ENCODE measurements around the gene DNM3. TPM values are rescaled to one million over a fixed set of nuclear protein-coding genes. Genes with fewer than 3 reads are reported as not detected.
"Not testable (repeated sequence)": the region's sequence is repeated elsewhere in the genome, so short reads cannot be mapped to it uniquely, and the experiment has no call there.

DNM3 gene
- total and polyA plus RNA-seq, 9 donors, result 3.1 to 6.5 (median 4.4) TPM

DNA sequence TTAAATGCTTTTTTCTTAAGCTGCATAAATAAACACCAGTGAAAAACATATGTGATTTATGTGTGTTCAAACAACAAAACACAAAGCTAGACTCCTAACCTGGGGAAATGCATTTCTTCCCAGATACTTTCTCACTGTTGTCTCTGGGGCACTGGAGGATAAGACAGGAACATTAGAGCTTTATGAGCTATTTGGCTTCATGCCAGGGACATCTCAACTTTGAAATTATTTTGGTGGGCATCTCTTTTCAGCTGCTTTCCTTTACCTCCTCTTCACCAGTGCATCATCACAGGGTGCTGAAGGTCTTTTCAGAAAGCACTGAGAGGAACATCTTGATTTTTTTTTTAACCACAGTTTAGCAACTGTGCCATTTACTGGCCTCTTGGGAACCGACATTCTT, 212.9 kb downstream of the DNM3 start:
- TF ChIP-seq EP300 (IDR thresholded peaks at IDR 0.05) (no peak), POLR2A (IDR thresholded peaks at IDR 0.05) (no peak)
- TF ChIP-seq, protein P1, sequence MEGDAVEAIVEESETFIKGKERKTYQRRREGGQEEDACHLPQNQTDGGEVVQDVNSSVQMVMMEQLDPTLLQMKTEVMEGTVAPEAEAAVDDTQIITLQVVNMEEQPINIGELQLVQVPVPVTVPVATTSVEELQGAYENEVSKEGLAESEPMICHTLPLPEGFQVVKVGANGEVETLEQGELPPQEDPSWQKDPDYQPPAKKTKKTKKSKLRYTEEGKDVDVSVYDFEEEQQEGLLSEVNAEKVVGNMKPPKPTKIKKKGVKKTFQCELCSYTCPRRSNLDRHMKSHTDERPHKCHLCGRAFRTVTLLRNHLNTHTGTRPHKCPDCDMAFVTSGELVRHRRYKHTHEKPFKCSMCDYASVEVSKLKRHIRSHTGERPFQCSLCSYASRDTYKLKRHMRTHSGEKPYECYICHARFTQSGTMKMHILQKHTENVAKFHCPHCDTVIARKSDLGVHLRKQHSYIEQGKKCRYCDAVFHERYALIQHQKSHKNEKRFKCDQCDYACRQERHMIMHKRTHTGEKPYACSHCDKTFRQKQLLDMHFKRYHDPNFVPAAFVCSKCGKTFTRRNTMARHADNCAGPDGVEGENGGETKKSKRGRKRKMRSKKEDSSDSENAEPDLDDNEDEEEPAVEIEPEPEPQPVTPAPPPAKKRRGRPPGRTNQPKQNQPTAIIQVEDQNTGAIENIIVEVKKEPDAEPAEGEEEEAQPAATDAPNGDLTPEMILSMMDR (IDR thresholded peaks at IDR 0.05), result no peak
- H3K9me3 ChIP-seq, result no peaks in the 10 kb centered on the region
- H3K36me3 ChIP-seq, result no peaks in the 10 kb centered on the region
- H3K4me1 ChIP-seq (ENCODE audit: insufficient read depth), result no peaks in the 10 kb centered on the region
- 46 to 60% (median 49%) methylated on average over 1 of the region's 1 CpG for WGBS, 3 donors
- H3K27ac ChIP-seq, result no peak overlapping the region
- H3K27me3 ChIP-seq, result no peaks in the 10 kb centered on the region
- intact Hi-C loops (cut with DNase I), result no loop called here
- DNase-seq, result no peak
- H3K4me3 ChIP-seq, result no peak overlapping the region

DNA sequence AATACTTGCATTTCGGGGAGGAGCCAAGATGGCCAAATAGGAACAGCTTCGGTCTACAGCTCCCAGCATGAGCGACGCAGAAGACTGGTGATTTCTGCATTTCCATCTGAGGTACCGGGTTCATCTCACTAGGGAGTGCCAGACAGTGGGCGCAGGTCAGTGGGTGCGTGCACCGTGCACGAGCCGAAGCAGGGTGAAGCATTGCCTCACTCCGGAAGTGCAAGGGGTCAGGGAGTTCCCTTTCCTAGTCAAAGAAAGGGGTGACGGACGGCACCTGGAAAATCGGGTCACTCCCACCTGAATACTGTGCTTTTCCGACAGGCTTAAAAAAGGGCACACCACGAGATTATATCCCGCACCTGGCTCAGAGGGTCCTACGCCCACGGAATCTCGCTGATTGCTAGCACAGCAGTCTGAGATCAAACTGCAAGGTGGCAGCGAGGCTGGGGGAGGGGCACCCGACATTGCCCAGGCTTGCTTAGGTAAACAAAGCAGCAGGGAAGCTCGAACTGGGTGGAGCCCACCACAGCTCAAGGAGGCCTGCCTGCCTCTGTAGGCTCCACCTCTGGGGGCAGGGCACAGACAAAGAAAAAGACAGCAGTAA, 214.6 kb downstream of the DNM3 start:
- WGBS, 3 donors, result 92 to 95% (median 94%) methylated on average over 23 of the region's 23 CpGs
- intact Hi-C loops (cut with DNase I), result not testable (repeated sequence)

DNA sequence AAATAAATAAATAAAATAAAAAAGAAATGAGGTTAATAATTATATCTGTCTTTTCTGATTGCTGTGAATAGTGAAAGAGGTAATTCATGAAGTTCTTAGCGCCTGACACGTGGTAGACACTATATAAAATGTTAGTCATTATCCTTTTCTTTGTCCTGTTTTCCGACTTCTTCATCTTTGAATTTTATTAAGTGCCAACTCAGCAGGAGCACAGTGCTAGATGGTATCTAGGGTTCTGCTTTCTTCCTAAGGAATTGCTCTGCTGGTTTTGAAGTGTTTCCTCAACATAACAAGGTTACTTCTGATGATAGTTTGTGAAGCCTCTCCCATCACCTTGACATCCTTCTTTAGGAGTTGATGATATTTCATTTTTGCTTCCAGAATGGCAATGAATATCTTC, 227.0 kb downstream of the DNM3 start:
- no peak for DNase-seq
- H3K36me3 ChIP-seq, result no peaks in the 10 kb centered on the region
- no peak overlapping the region for H3K4me3 ChIP-seq
- 97% methylated on average over 3 of the region's 3 CpGs for WGBS, 3 donors
- H3K4me1 ChIP-seq (ENCODE audit: insufficient read depth), result peaks cover 8% of the 10 kb centered on the region
- intact Hi-C loops (cut with DNase I), result no loop called here
- H3K9me3 ChIP-seq, result no peaks in the 10 kb centered on the region
- no peak overlapping the region for H3K27ac ChIP-seq
- H3K27me3 ChIP-seq, result no peaks in the 10 kb centered on the region
- TF ChIP-seq EP300 (IDR thresholded peaks at IDR 0.05), result no peak
- TF ChIP-seq, protein P1 (IDR thresholded peaks at IDR 0.05), result no peak

More for the DNA sequence above, 214.6 kb downstream of the DNM3 start:
- not testable (repeated sequence) for H3K36me3 ChIP-seq; DNase-seq; H3K4me3 ChIP-seq; H3K27me3 ChIP-seq; H3K9me3 ChIP-seq; H3K4me1 ChIP-seq (ENCODE audit: insufficient read depth); H3K27ac ChIP-seq

DNA sequence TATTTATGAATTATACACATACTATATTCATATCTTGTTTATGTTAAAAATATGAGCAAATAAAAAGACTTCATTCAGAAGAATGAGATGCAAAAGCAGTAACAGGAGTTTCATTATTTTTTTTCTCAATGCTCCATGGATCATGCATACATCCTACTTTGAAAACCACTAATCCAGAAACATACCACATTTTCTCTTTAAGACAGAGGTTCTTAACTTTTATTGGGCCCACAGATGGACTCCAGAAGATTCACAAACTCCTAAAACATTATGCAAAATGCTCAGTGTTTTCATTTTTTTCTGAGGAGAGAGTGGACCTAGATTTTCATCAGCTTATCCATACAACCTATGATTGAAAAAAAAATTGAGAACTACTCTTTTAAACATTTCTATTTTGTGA, 227.8 kb downstream of the DNM3 start:
- Histone ChIP-seq H3K27ac (peak overlapping the region in 1 of 2 donors; percentile 55), H3K9me3 (no peaks in the 10 kb centered on the region), H3K4me3 (no peak overlapping the region), H3K27me3 (no peaks in the 10 kb centered on the region), H3K36me3 (no peaks in the 10 kb centered on the region), H3K4me1 (ENCODE audit: insufficient read depth) (peaks cover 8% of the 10 kb centered on the region)
- TF ChIP-seq POLR2A (IDR thresholded peaks at IDR 0.05) (no peak), EP300 (IDR thresholded peaks at IDR 0.05) (no peak)
- TF ChIP-seq, protein P1 (IDR thresholded peaks at IDR 0.05), result no peak
- DNase-seq, result no peak
- intact Hi-C loops (cut with DNase I), result no loop called here

DNA sequence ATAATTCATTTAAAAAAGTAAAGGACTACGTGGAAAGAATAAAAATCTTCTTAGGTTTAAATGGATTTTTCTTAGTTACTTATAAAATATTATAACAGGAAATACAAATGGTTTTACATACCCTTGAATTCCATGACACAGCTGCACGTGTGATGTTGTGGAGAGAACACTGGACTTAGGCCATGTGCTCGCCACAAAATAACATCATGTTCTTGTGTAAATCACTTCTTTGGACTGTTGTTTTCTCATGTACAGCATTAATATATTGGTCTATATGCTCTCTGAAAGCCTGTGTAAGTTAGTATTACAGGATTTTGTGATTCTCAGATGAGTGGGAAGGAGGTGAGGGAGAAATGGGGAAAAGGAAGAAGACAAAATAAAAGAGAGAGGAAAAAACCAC, 228.2 kb downstream of the DNM3 start:
- peak in 2 of 5 donors; percentile 26 to 56 for DNase-seq
- 11 to 18% (median 13%) methylated on average over 3 of the region's 3 CpGs for WGBS, 3 donors
- intact Hi-C loops (cut with DNase I), result no loop called here

More for the DNA sequence above, 228.2 kb downstream of the DNM3 start:
- H3K4me1 ChIP-seq (ENCODE audit: insufficient read depth), result peaks cover 8% of the 10 kb centered on the region
- peak overlapping the region in 1 of 2 donors; percentile 55 for H3K27ac ChIP-seq
- no peaks in the 10 kb centered on the region for H3K36me3 ChIP-seq
- no peak overlapping the region for H3K4me3 ChIP-seq
- TF ChIP-seq POLR2A (IDR thresholded peaks at IDR 0.05) (no peak), EP300 (IDR thresholded peaks at IDR 0.05) (no peak)
- TF ChIP-seq, protein P1 (IDR thresholded peaks at IDR 0.05), result no peak
- H3K27me3 ChIP-seq, result no peaks in the 10 kb centered on the region
- no peaks in the 10 kb centered on the region for H3K9me3 ChIP-seq
